RWPE2 (cell line): ENCODE measurements around the gene HERC3.
A peak's percentile ranks its signal among the peaks of the same experiment; 100 is the strongest.

ENCODE experiments used
- ATAC-seq: fragments of 200-7000 bp; cut with Tn5 transposase; 3 replicates; pipeline ENCODE4 v1.9.1; 2021; ENCODE audit warnings: low read depth
- DNase-seq: peaks from one replicate; pipeline ENCODE4 v3.0.0-alpha.2; 2020; ENCODE audit warnings: low spot score
- H3K27ac ChIP-seq: fragments of 450-650 bp; 2 replicates; pipeline ENCODE4 v1.5.1; 2017; ENCODE audit warnings: mild to moderate bottlenecking; ENCODE audit not compliant: poor library complexity, severe bottlenecking
- H3K27me3 ChIP-seq: fragments of 250-450 bp; sonication (Bioruptor Pico); 2 replicates; pipeline ENCODE4 v1.5.1; 2021; ENCODE audit warnings: mild to moderate bottlenecking, moderate library complexity; ENCODE audit not compliant: insufficient read depth, poor library complexity, severe bottlenecking
- H3K36me3 ChIP-seq: fragments of 250-450 bp; sonication (Bioruptor Pico); 2 replicates; pipeline ENCODE4 v1.5.1; 2020; ENCODE audit warnings: low read depth, mild to moderate bottlenecking, moderate library complexity
- H3K4me1 ChIP-seq: fragments of 250-450 bp; sonication (Bioruptor Pico); 2 replicates; pipeline ENCODE4 v1.5.1; 2021; ENCODE audit warnings: mild to moderate bottlenecking, moderate library complexity; ENCODE audit not compliant: insufficient read depth, poor library complexity, severe bottlenecking
- H3K4me3 ChIP-seq: fragments of 250-450 bp; sonication (Bioruptor Pico); 2 replicates; pipeline ENCODE4 v1.5.1; 2021; ENCODE audit warnings: mild to moderate bottlenecking, moderate library complexity; ENCODE audit not compliant: severe bottlenecking
- H3K9me3 ChIP-seq: fragments of 250-450 bp; sonication (Bioruptor Pico); 2 replicates; pipeline ENCODE4 v1.5.1; 2021; ENCODE audit warnings: mild to moderate bottlenecking, moderate library complexity; ENCODE audit not compliant: severe bottlenecking
- TF ChIP-seq, protein P1 (sequence below): fragments of 450-650 bp; IDR thresholded peaks from one replicate; pipeline ENCODE4 v1.5.1; 2017; ENCODE audit warnings: mild to moderate bottlenecking, moderate library complexity; ENCODE audit not compliant: poor library complexity, severe bottlenecking

The HERC3 gene

DNA sequence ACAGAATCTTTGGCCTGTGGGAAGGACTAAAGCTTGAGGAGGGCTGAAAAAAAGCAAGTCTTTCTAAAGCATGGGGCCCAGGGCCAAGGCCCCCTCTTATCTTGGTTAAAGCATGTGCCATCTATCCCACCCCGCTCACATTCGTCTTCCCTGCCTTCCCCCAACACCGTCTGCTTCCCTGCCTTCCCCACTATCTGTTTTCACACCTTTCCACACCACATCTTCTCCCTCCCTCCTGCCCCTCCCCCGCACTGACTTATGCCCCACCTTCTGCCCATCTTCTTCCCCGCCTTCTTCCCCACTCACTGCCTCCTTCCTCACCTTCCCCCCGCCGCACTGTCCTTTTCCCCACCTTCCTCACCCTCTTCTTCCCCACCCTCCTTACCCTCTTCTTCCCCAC is 106.2 kb downstream of the HERC3 start:
- H3K27me3 ChIP-seq: no peaks in the 10 kb centered on the region
- DNase-seq: no peak
- peaks cover 53% of the 10 kb centered on the region for H3K36me3 ChIP-seq
- no peak overlapping the region for H3K27ac ChIP-seq
- no peaks in the 10 kb centered on the region for H3K4me1 ChIP-seq
- no peak for ATAC-seq
- no peaks in the 10 kb centered on the region for H3K9me3 ChIP-seq
- TF ChIP-seq, protein P1, sequence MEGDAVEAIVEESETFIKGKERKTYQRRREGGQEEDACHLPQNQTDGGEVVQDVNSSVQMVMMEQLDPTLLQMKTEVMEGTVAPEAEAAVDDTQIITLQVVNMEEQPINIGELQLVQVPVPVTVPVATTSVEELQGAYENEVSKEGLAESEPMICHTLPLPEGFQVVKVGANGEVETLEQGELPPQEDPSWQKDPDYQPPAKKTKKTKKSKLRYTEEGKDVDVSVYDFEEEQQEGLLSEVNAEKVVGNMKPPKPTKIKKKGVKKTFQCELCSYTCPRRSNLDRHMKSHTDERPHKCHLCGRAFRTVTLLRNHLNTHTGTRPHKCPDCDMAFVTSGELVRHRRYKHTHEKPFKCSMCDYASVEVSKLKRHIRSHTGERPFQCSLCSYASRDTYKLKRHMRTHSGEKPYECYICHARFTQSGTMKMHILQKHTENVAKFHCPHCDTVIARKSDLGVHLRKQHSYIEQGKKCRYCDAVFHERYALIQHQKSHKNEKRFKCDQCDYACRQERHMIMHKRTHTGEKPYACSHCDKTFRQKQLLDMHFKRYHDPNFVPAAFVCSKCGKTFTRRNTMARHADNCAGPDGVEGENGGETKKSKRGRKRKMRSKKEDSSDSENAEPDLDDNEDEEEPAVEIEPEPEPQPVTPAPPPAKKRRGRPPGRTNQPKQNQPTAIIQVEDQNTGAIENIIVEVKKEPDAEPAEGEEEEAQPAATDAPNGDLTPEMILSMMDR: no peak
- H3K4me3 ChIP-seq: no peak overlapping the region

DNA sequence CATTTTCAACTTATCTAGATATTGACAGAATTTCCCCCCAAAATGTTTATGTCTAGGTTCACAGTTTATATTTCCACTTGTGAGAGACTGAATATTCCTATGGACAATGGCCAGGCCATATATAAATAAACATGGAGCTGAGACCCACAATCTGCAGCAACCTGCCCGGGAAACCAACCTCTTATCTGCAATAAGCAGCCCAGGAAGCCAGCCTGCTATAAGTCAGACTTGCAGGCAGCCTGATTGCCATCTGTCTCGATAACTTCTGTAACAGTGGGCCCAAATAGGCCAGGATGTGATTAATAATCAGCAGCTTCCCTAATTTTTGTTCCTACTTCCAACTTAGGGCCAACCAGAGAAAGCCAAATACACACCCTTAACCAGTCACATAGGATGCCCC is 110.5 kb downstream of the HERC3 start:
- H3K36me3 ChIP-seq: peaks cover 76% of the 10 kb centered on the region
- H3K27ac ChIP-seq: no peak overlapping the region
- H3K9me3 ChIP-seq: no peaks in the 10 kb centered on the region
- H3K27me3 ChIP-seq: no peaks in the 10 kb centered on the region
- DNase-seq: no peak
- TF ChIP-seq, protein P1: no peak
- H3K4me3 ChIP-seq: no peak overlapping the region
- no peak for ATAC-seq
- H3K4me1 ChIP-seq: no peaks in the 10 kb centered on the region

DNA sequence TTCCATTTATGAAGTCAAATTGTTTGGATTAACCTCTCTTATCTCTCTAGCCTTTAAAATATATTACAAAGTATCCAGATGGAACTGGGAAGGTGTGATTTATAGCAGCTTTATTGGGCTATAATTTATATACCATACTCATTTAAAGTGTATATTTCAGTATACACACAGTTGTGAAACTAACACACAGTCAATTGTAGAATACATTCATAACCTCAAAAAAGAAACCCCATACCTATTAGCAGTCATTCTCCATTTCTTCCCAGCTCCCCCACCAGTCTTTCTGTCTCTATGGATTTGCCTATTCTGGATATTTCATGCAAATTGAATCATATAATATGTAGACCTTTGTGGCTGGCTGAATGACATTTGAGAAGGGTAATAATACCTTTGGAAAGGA is 112.9 kb downstream of the HERC3 start:
- Histone ChIP-seq H3K27me3 (no peaks in the 10 kb centered on the region), H3K9me3 (no peaks in the 10 kb centered on the region), H3K27ac (no peak overlapping the region), H3K36me3 (peaks cover 87% of the 10 kb centered on the region), H3K4me1 (no peaks in the 10 kb centered on the region), H3K4me3 (no peak overlapping the region)
- TF ChIP-seq, protein P1: no peak
- ATAC-seq: no peak
- DNase-seq: no peak

DNA sequence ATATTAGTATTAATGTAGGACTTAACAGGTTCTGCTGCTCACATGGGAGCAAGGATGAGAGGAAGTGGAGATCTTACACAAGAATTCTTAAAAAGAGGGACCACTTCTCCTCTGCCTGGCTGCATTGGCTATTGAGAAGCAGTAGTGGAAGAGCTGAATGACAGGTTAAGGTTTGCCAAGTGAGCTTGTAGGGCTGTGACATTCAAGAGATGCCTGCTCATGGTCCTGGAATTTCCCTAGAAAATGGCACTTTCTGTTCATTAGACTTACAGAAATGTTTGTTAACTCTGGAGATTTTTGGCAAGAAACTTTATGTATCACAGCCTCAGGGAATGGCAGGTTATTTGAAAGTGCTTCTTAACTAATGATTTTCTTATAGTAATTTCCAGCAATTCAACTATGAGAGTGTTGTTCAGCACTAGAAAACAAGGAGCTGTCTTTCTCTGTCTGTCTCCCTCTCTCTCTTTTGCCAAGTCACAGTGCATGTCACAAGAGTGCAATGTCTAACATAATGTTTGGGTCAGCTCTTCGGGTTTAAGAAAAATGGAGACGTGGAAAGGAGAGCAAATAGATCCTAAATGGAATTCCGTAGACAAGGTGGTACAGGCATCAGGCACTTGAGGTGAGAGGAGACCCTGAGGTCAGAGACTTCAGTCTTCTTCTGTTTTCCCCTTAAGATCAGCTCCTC is 113.7 kb downstream of the HERC3 start:
- no peak for DNase-seq
- ATAC-seq: 0 out of 3 replicates have a peak, but pooled peaks have one; percentile 17
- Histone ChIP-seq H3K4me3 (no peak overlapping the region), H3K9me3 (no peaks in the 10 kb centered on the region), H3K36me3 (peaks cover 93% of the 10 kb centered on the region), H3K27ac (no peak overlapping the region), H3K27me3 (no peaks in the 10 kb centered on the region), H3K4me1 (no peaks in the 10 kb centered on the region)
- TF ChIP-seq, protein P1: no peak

DNA sequence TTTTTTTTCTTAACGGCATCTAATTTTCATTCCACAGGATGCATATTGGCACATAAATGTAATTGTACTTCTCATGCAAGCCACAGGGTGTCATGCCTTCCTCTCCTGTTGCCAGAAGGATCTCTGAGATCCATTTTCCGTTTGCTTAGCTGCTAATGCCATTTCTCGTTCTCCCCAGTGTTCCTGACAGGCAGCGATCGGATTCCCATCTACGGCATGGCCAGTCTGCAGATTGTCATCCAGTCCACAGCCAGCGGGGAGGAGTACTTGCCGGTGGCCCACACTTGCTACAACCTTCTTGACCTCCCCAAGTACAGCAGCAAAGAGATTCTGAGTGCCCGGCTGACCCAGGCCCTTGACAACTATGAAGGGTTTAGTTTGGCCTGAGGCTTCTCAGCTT is 114.3 kb downstream of the HERC3 start:
- H3K4me1 ChIP-seq: no peaks in the 10 kb centered on the region
- peaks cover 96% of the 10 kb centered on the region for H3K36me3 ChIP-seq
- no peaks in the 10 kb centered on the region for H3K9me3 ChIP-seq
- H3K27me3 ChIP-seq: no peaks in the 10 kb centered on the region
- no peak for ATAC-seq
- no peak overlapping the region for H3K4me3 ChIP-seq
- DNase-seq: no peak
- no peak overlapping the region for H3K27ac ChIP-seq
- TF ChIP-seq, protein P1: no peak
